H9 (cell line): ENCODE measurements around the gene CD86. TPM values are rescaled to one million over a fixed set of nuclear protein-coding genes. Genes with fewer than 3 reads are reported as not detected.

ENCODE experiments used
- DNase-seq: peaks from one replicate; pipeline ENCODE4 v3.0.0-alpha.2; 2017
- H2AFZ ChIP-seq: one replicate; pipeline ENCODE4 v1.6.1; 2013; ENCODE audit warnings: mild to moderate bottlenecking, low read length, control low read depth, moderate library complexity
- H2AK5ac ChIP-seq: 2 replicates; pipeline ENCODE4 v1.6.1; 2013; ENCODE audit warnings: low read length, control low read depth, mixed read lengths; ENCODE audit not compliant: insufficient read length
- H2BK120ac ChIP-seq: one replicate; pipeline ENCODE4 v1.6.1; 2013; ENCODE audit warnings: low read depth, mild to moderate bottlenecking, low read length, control low read depth, inconsistent platforms; ENCODE audit not compliant: poor library complexity, severe bottlenecking
- H2BK12ac ChIP-seq: 2 replicates; pipeline ENCODE4 v1.6.1; 2013; ENCODE audit warnings: low read length, control low read depth, mixed read lengths, low read depth; ENCODE audit not compliant: insufficient read length
- H2BK15ac ChIP-seq: 2 replicates; pipeline ENCODE4 v1.6.1; 2013; ENCODE audit warnings: low read depth, low read length, control low read depth
- H2BK20ac ChIP-seq: one replicate; pipeline ENCODE4 v1.6.1; 2013; ENCODE audit warnings: low read depth, mild to moderate bottlenecking, low read length, control low read depth, inconsistent platforms; ENCODE audit not compliant: poor library complexity, severe bottlenecking
- H2BK5ac ChIP-seq: 2 replicates; pipeline ENCODE4 v1.6.1; 2013; ENCODE audit warnings: low read length, control low read depth, mixed read lengths; ENCODE audit not compliant: insufficient read length
- H3K14ac ChIP-seq: 2 replicates; pipeline ENCODE4 v1.6.1; 2013; ENCODE audit warnings: low read length, control low read depth; ENCODE audit not compliant: insufficient read depth
- H3K18ac ChIP-seq: 2 replicates; pipeline ENCODE4 v1.6.1; 2013; ENCODE audit warnings: low read depth, mild to moderate bottlenecking, mixed read lengths, low read length, control low read depth; ENCODE audit not compliant: insufficient read length
- H3K23ac ChIP-seq: 2 replicates; pipeline ENCODE4 v1.6.1; 2013; ENCODE audit warnings: low read length, control low read depth, mixed read lengths, low read depth; ENCODE audit not compliant: insufficient read length
- H3K23me2 ChIP-seq: 2 replicates; pipeline ENCODE4 v1.6.1; 2013; ENCODE audit warnings: low read depth, mild to moderate bottlenecking, mixed read lengths, low read length, control low read depth; ENCODE audit not compliant: insufficient read length, poor library complexity, severe bottlenecking
- H3K27ac ChIP-seq: 2 replicates; pipeline ENCODE4 v1.5.1; 2013; ENCODE audit warnings: low read length, control low read depth, mixed read lengths, low read depth; ENCODE audit not compliant: insufficient read length
- H3K27me3 ChIP-seq: 2 replicates; pipeline ENCODE4 v1.6.1; 2013; ENCODE audit warnings: low read length, control low read depth, inconsistent platforms; ENCODE audit not compliant: insufficient read depth
- H3K4ac ChIP-seq: 2 replicates; pipeline ENCODE4 v1.6.1; 2013; ENCODE audit warnings: low read depth, mild to moderate bottlenecking, control low read depth, inconsistent platforms, low read length, moderate library complexity
- H3K4me1 ChIP-seq: 2 replicates; pipeline ENCODE4 v1.6.1; 2013; ENCODE audit warnings: low read length, control low read depth, inconsistent platforms; ENCODE audit not compliant: insufficient read depth
- H3K4me2 ChIP-seq: 2 replicates; pipeline ENCODE4 v1.6.1; 2013; ENCODE audit warnings: low read length, control low read depth, mixed read lengths; ENCODE audit not compliant: insufficient read length, insufficient read depth
- H3K56ac ChIP-seq: 2 replicates; pipeline ENCODE4 v1.6.1; 2013; ENCODE audit warnings: low read depth, mild to moderate bottlenecking, mixed read lengths, low read length, control low read depth; ENCODE audit not compliant: insufficient read length
- H3K79me1 ChIP-seq: 2 replicates; pipeline ENCODE4 v1.6.1; 2013; ENCODE audit warnings: low read depth, mild to moderate bottlenecking, moderate library complexity, low read length, control low read depth, inconsistent platforms; ENCODE audit not compliant: insufficient read depth, poor library complexity, severe bottlenecking
- H3K79me2 ChIP-seq: 2 replicates; pipeline ENCODE4 v1.6.1; 2013; ENCODE audit warnings: low read length, control low read depth, inconsistent platforms; ENCODE audit not compliant: insufficient read depth
- H3K9ac ChIP-seq: 2 replicates; pipeline ENCODE4 v1.6.1; 2013; ENCODE audit warnings: low read length, control low read depth, mixed read lengths; ENCODE audit not compliant: insufficient read length; ENCODE audit errors: extremely low read depth
- H3K9me3 ChIP-seq: one replicate; pipeline ENCODE4 v1.6.1; 2013; ENCODE audit warnings: low read depth, low read length, inconsistent platforms; ENCODE audit not compliant: control insufficient read depth
- H3T11ph ChIP-seq: one replicate; pipeline ENCODE4 v1.6.1; 2013; ENCODE audit warnings: mild to moderate bottlenecking, low read length, control low read depth, inconsistent platforms
- H4K20me1 ChIP-seq: one replicate; pipeline ENCODE4 v1.6.1; 2013; ENCODE audit not compliant: control insufficient read depth, insufficient read length, insufficient read depth
- H4K5ac ChIP-seq: 2 replicates; pipeline ENCODE4 v1.6.1; 2013; ENCODE audit warnings: low read depth, mild to moderate bottlenecking, mixed read lengths, low read length, control low read depth; ENCODE audit not compliant: insufficient read length
- H4K8ac ChIP-seq: replicated peaks from 2 replicates; pipeline ENCODE4 v1.6.1; 2013; ENCODE audit warnings: low read length, control low read depth, mixed read lengths, low read depth; ENCODE audit not compliant: insufficient read length
- H4K91ac ChIP-seq: 2 replicates; pipeline ENCODE4 v1.6.1; 2013; ENCODE audit warnings: low read depth, mild to moderate bottlenecking, moderate library complexity, mixed read lengths, low read length, control low read depth; ENCODE audit not compliant: insufficient read length
- H3K27ac Mint-ChIP-seq, 3 experiments: 2 replicates in 2 of 3; 3 replicates in 1 of 3; pipeline ENCODE4 v1.8.0; 2020 to 2021; ENCODE audit warnings: mixed read lengths in 3 of 3, mild to moderate bottlenecking in 1 of 3, moderate library complexity in 1 of 3
- H3K27me3 Mint-ChIP-seq: 2 replicates; pipeline ENCODE4 v1.8.0; 2021; ENCODE audit warnings: low read depth, mild to moderate bottlenecking, moderate library complexity, mixed read lengths
- H3K36me3 Mint-ChIP-seq, 3 experiments: 2 replicates in 2 of 3; 3 replicates in 1 of 3; pipeline ENCODE4 v1.8.0; 2020 to 2021; ENCODE audit warnings: low read depth in 3 of 3, mixed read lengths in 3 of 3; ENCODE audit not compliant: insufficient read depth in 1 of 3
- H3K4me1 Mint-ChIP-seq, 2 experiments: 2 replicates each; pipeline ENCODE4 v1.8.0; 2020; ENCODE audit warnings: mixed read lengths in 2 of 2
- H3K4me3 Mint-ChIP-seq, 2 experiments: 2 replicates in 1 of 2; 3 replicates in 1 of 2; pipeline ENCODE4 v1.8.0; 2020 to 2021; ENCODE audit warnings: mild to moderate bottlenecking in 2 of 2, mixed read lengths in 2 of 2, moderate library complexity in 1 of 2
- H3K9me3 Mint-ChIP-seq, 2 experiments: 2 replicates in 1 of 2; 3 replicates in 1 of 2; pipeline ENCODE4 v1.8.0; 2020; ENCODE audit warnings: mild to moderate bottlenecking in 2 of 2, mixed read lengths in 2 of 2, moderate library complexity in 1 of 2
- WGBS: extraction: QIAGEN DNeasy Blood & Tissue Kit; methylation state at CpG from one replicate; pipeline ENCODE4 v1.1.7; 2013; ENCODE audit warnings: missing lambda C conversion rate, low lambda C conversion rate, mixed read lengths; ENCODE audit not compliant: insufficient read length; ENCODE audit errors: extremely low coverage; 5-methylcytosine and 5-hydroxymethylcytosine counted together
- total RNA-seq: library from RNA; stranded (reverse); gene quantifications from 2 replicates; pipeline ENCODE4 v1.2.1, GENCODE V29; 2021
- TF ChIP-seq, protein P1 (sequence below): fragments of 200-600 bp; sonication (generic); conservative IDR thresholded peaks from 3 replicates; pipeline ENCODE4 v1.8.0; 2021; ENCODE audit warnings: antibody characterized with exemption, mild to moderate bottlenecking

Gene CD86
- total RNA-seq, 1 experiment from 2014 or later, result not detected

DNA sequence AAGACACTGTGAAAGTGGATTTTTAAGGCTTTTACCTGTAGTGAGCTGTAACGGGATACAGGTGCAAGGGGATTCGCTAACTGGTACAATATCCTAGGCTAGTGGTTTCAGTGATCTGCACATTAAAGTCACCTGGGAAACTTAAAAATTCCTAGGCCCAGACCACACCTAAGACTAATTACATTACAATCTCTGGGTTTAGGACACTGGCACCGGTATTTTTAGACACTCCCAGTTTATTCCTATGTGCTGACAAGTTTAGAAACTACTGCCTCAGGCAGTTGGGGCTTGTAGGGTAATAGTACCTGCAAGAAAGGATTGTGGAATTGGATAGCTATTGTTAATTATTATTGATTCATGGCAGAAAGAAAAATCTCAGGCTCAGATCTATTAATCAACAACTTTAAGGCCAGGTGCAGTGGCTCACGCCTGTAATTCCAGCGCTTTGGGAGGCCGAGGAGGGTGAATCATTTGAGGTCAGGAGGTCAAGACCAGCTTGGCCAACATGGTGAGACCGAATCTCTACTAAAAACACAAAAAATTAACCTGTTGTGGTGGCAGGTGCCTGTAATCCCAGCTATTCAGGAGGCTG, 77.9 kb downstream of the CD86 start:
- H2AK5ac ChIP-seq, result no peak overlapping the region
- no peak overlapping the region for H3K4me3 Mint-ChIP-seq
- no peak overlapping the region for H3K18ac ChIP-seq
- H3K56ac ChIP-seq, result no peak overlapping the region
- H2BK5ac ChIP-seq, result no peak overlapping the region
- H3K9ac ChIP-seq, result no peak overlapping the region
- no peak overlapping the region for H2BK20ac ChIP-seq
- H3K79me1 ChIP-seq, result no peaks in the 10 kb centered on the region
- no peak overlapping the region for H3K27ac ChIP-seq
- no peak overlapping the region for H4K8ac ChIP-seq
- no peak overlapping the region for H3K27ac Mint-ChIP-seq
- no peaks in the 10 kb centered on the region for H3K4me1 Mint-ChIP-seq
- H3K9me3 ChIP-seq, result no peaks in the 10 kb centered on the region
- H4K91ac ChIP-seq, result no peak overlapping the region
- peaks cover 2% of the 10 kb centered on the region for H3K27me3 Mint-ChIP-seq
- H3K23ac ChIP-seq, result no peak overlapping the region
- H3K23me2 ChIP-seq, result no peaks in the 10 kb centered on the region
- no peak overlapping the region for H2BK15ac ChIP-seq
- TF ChIP-seq, protein P1, sequence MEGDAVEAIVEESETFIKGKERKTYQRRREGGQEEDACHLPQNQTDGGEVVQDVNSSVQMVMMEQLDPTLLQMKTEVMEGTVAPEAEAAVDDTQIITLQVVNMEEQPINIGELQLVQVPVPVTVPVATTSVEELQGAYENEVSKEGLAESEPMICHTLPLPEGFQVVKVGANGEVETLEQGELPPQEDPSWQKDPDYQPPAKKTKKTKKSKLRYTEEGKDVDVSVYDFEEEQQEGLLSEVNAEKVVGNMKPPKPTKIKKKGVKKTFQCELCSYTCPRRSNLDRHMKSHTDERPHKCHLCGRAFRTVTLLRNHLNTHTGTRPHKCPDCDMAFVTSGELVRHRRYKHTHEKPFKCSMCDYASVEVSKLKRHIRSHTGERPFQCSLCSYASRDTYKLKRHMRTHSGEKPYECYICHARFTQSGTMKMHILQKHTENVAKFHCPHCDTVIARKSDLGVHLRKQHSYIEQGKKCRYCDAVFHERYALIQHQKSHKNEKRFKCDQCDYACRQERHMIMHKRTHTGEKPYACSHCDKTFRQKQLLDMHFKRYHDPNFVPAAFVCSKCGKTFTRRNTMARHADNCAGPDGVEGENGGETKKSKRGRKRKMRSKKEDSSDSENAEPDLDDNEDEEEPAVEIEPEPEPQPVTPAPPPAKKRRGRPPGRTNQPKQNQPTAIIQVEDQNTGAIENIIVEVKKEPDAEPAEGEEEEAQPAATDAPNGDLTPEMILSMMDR, result no peak
- H3K9me3 Mint-ChIP-seq, result peaks cover 4 to 9% of the 10 kb centered on the region in 2 experiments; a peak in 4 of 5 replicates
- no peaks in the 10 kb centered on the region for H3K36me3 Mint-ChIP-seq
- no peak for DNase-seq
- H3K4me1 ChIP-seq, result no peaks in the 10 kb centered on the region
- no peak overlapping the region for H3T11ph ChIP-seq
- no peak overlapping the region for H2AFZ ChIP-seq
- H3K79me2 ChIP-seq, result no peaks in the 10 kb centered on the region
- no peaks in the 10 kb centered on the region for H4K20me1 ChIP-seq
- H2BK12ac ChIP-seq, result no peak overlapping the region
- no CpG with 5 or more reads among the region's 7 CpGs for WGBS
- no peak overlapping the region for H2BK120ac ChIP-seq
- no peak overlapping the region for H3K4me2 ChIP-seq
- no peak overlapping the region for H3K14ac ChIP-seq
- H3K27me3 ChIP-seq, result no peaks in the 10 kb centered on the region
- no peak overlapping the region for H3K4ac ChIP-seq
- H4K5ac ChIP-seq, result no peak overlapping the region
